ENCODE results near the gene RAB10. TPM values are rescaled to one million over a fixed set of nuclear protein-coding genes. Genes with fewer than 3 reads are reported as not detected.
A peak's percentile ranks its signal among the peaks of the same experiment; 100 is the strongest.

The RAB10 gene
- total and polyA plus RNA-seq, 9 of the 15 experiments (the other 6 are each of a cell fraction or from before 2014, with no cell fraction given), result 25.1 to 214 (median 157) TPM

DNA sequence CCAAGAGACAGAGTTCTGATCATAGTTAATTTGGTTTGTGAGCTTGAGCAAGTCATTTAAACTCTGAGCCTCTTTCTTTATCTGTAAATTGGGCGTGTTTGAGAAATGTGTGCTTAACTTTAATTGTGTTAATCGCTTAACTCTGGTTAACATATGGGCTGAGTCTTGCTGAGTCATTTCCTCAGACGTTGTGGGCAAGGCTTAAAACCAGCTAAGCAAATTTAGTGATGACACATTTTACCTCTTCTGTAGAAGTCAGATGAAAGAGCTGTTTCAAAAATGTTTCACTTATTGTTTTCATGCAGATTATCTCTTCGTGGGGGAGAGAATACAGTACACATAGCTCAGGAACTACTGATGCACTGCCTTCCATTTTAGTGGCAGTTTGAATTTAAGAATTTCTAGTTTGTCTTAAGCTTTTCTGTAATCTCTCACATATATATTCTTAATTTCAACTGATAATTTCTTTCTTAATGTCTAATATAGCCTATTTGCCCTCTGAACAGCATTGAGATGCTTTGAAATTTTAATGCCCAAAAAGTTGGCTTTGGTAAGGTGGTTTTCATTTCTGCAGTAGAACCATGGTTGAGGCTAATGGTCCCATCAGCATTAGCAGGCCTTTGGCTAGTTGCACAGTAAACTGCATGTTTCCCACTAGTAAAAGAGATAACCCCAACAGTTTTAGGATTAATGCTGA, 34.9 kb downstream of the RAB10 start (continued):
- TF ChIP-seq RNF2 (IDR thresholded peaks at IDR 0.05) (peak; percentile 58; the same call in 1 of the 2 replicates), TBP (optimal IDR thresholded peaks at IDR 0.05; ENCODE audit: low read depth, low read length) (peak; percentile 13), ZNF507 (tag; conservative IDR thresholded peaks at IDR 0.05) (peak; percentile 98), MYC (IDR thresholded peaks at IDR 0.05; ENCODE audit: low read depth, low read length) (no peak), MYC (CRISPR knock-in tag; IDR thresholded peaks at IDR 0.05; ENCODE audit: borderline replicate concordance, low read depth) (no peak), YBX1 (IDR thresholded peaks at IDR 0.05) (no peak), DNMT1 (IDR thresholded peaks at IDR 0.05) (no peak), TEAD1 (CRISPR knock-in tag; IDR thresholded peaks at IDR 0.05) (peak in 1 of 2 experiments; percentile 51; a peak in 1 of 4 replicates), RFX7 (CRISPR knock-in tag; IDR thresholded peaks at IDR 0.05) (no peak), TRIM24 (IDR thresholded peaks at IDR 0.05) (peak; percentile 83 to 92), ZNF347 (CRISPR knock-in tag; IDR thresholded peaks at IDR 0.05; ENCODE audit: low read depth) (no peak), ZNF212 (CRISPR knock-in tag; IDR thresholded peaks at IDR 0.05) (no peak), NR2C1 (IDR thresholded peaks at IDR 0.05) (no peak), NR2C1 (tag; IDR thresholded peaks at IDR 0.05) (0 out of 2 replicates have a peak, but pooled peaks have one; percentile 7), KAT8 (IDR thresholded peaks at IDR 0.05; ENCODE audit: low read depth) (no peak), ZNF23 (CRISPR knock-in tag; IDR thresholded peaks at IDR 0.05) (no peak), NEUROD1 (IDR thresholded peaks at IDR 0.05; ENCODE audit: borderline replicate concordance, low read depth, low read length, partially characterized antibody) (peak; percentile 85), MCM2 (IDR thresholded peaks at IDR 0.05; ENCODE audit: low read depth) (no peak), NRF1 (conservative IDR thresholded peaks at IDR 0.05 in 1 of 2, IDR thresholded peaks at IDR 0.05 in 1 of 2) (peak; percentile 12 to 36; a peak in 1 of 4 replicates), ZNF780A (CRISPR knock-in tag; IDR thresholded peaks at IDR 0.05) (no peak), XRCC5 (IDR thresholded peaks at IDR 0.05; ENCODE audit: low read depth, low read length) (no peak), NFIC (IDR thresholded peaks at IDR 0.05) (peak; percentile 78), HDAC3 (IDR thresholded peaks at IDR 0.05; ENCODE audit: borderline replicate concordance, partially characterized antibody) (peak; percentile 82), FOXA3 (CRISPR knock-in tag; conservative IDR thresholded peaks at IDR 0.05 in 1 of 2, IDR thresholded peaks at IDR 0.05 in 1 of 2) (peak; percentile 76 to 86)
- TF ChIP-seq, protein P1, sequence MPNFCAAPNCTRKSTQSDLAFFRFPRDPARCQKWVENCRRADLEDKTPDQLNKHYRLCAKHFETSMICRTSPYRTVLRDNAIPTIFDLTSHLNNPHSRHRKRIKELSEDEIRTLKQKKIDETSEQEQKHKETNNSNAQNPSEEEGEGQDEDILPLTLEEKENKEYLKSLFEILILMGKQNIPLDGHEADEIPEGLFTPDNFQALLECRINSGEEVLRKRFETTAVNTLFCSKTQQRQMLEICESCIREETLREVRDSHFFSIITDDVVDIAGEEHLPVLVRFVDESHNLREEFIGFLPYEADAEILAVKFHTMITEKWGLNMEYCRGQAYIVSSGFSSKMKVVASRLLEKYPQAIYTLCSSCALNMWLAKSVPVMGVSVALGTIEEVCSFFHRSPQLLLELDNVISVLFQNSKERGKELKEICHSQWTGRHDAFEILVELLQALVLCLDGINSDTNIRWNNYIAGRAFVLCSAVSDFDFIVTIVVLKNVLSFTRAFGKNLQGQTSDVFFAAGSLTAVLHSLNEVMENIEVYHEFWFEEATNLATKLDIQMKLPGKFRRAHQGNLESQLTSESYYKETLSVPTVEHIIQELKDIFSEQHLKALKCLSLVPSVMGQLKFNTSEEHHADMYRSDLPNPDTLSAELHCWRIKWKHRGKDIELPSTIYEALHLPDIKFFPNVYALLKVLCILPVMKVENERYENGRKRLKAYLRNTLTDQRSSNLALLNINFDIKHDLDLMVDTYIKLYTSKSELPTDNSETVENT (CRISPR knock-in tag; IDR thresholded peaks at IDR 0.05), result no peak
- TF ChIP-seq, protein P2, sequence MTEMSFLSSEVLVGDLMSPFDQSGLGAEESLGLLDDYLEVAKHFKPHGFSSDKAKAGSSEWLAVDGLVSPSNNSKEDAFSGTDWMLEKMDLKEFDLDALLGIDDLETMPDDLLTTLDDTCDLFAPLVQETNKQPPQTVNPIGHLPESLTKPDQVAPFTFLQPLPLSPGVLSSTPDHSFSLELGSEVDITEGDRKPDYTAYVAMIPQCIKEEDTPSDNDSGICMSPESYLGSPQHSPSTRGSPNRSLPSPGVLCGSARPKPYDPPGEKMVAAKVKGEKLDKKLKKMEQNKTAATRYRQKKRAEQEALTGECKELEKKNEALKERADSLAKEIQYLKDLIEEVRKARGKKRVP (CRISPR knock-in tag; IDR thresholded peaks at IDR 0.05), result peak; percentile 68
